ENCODE data around the gene SPDYE3. TPM values are rescaled to one million over a fixed set of nuclear protein-coding genes. Genes with fewer than 3 reads are reported as not detected.
"Not testable (repeated sequence)": the region's sequence is repeated elsewhere in the genome, so short reads cannot be mapped to it uniquely, and the experiment has no call there.

SPDYE3 gene
- total and polyA plus RNA-seq, 2 of the 13 experiments (the other 11 are each of a cell fraction or from before 2014, with no cell fraction given): not detected

DNA sequence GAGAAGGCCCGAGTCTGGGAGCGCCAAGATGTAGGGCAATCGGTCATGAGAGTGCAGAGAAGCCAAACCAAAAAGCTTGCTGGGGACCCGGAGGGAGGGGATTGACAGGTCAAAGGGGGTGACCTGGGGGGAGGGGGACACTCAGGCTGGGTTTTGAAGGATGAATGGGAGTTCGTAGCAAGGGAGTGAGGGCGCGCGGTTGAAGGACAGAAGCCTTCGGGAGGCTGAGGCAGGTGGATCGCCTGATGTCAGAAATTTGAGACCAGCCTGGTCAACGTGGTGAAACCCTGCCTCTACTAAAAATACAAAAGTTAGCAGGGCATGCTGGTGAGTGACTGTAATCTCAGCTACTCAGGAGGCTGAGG lies 35.0 kb upstream of the SPDYE3 start:
- POLR2A ChIA-PET: interaction anchor here (1.0 to 1.1 kb wide), 2 partner anchors 30 to 156 kb away, joined by 3 to 5 read pairs; partner anchors contain the start of gene ZCWPW1
- H3K9ac ChIP-seq (ENCODE audit: insufficient read depth, low read depth, low read length): peak overlapping the region; percentile 62
- H3K9me3 ChIP-seq (ENCODE audit: low read length); H2AFZ ChIP-seq (ENCODE audit: low read length); in situ Hi-C loops (cut with HindIII; ENCODE audit: extremely low pct_ligation_motif_present, low pct_unique_long_range_greater_than_20kb); intact Hi-C loops (cut with micrococcal nuclease; ENCODE audit: unreplicated experiment); H4K20me1 ChIP-seq (ENCODE audit: insufficient read depth, low read length); FAIRE-seq; H3K36me3 ChIP-seq (replicated peaks in 1 of 2; ENCODE audit: control insufficient read depth in 1 of 2, insufficient read depth in 2 of 2, low read length in 2 of 2); H3K27me3 ChIP-seq (ENCODE audit: control insufficient read depth in 1 of 2, insufficient read depth in 2 of 2, low read length in 2 of 2); BruUV-seq (replicated peaks); DNase-seq (ENCODE audit: low spot score); CTCF ChIA-PET (ENCODE audit: low intra/inter-chr PET ratio, low total read pairs); ATAC-seq: not testable (repeated sequence)
- peak overlapping the region; percentile 66 for H3K4me2 ChIP-seq (ENCODE audit: low read depth, low read length)
- peak overlapping the region; percentile 43 for H3K27ac ChIP-seq (ENCODE audit: extremely low read length, insufficient read depth, low read length)
- H3K4me1 ChIP-seq (ENCODE audit: insufficient read depth, low read length): peaks cover 36% of the 10 kb centered on the region
- TF ChIP-seq ZNF446 (CRISPR knock-in tag; IDR thresholded peaks at IDR 0.05) (peak; percentile 46; the same call in 1 of the 2 replicates), ZNF274 (CRISPR knock-in tag; IDR thresholded peaks at IDR 0.05) (0 out of 2 replicates have a peak, but pooled peaks have one; percentile 4), ZNF598 (CRISPR knock-in tag; IDR thresholded peaks at IDR 0.05; ENCODE audit: borderline replicate concordance) (0 out of 2 replicates have a peak, but pooled peaks have one; percentile 7)
- peaks cover 18% of the 10 kb centered on the region for H3K79me2 ChIP-seq (ENCODE audit: insufficient read depth, low read length)
- peak overlapping the region; percentile 62 to 80 (median 71); a peak in 4 of 6 replicates for H3K4me3 ChIP-seq (replicated peaks in 1 of 3; ENCODE audit: insufficient read depth in 1 of 3, low read depth in 2 of 3, low read length in 3 of 3)
- 52% methylated on average over 11 of the region's 11 CpGs for WGBS (ENCODE audit: low lambda C conversion rate)

DNA sequence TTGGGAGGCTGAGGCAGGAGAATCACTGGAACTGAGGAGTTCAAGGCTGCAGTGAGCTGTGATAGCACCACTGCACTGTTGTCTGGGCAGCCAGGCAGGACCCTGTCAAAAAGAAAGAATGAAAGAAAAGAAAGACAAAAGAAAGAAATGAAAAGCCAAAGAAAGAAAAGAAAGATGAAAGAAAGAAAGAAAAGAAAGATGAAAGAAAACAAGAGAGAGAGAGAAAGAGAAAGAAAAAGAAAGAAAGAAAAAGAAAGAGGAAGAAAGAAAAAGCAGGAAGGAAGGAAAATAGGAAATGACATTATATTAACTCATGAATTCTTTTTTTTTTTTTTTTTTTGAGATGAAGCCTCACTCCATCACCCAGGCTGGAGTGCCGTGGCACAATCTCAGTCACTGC lies 32.4 kb upstream of the SPDYE3 start:
- Histone ChIP-seq H3K36me3 (replicated peaks in 1 of 2; ENCODE audit: control insufficient read depth in 1 of 2, insufficient read depth in 2 of 2, low read length in 2 of 2) (no peaks in the 10 kb centered on the region), H3K9me3 (ENCODE audit: low read length) (no peaks in the 10 kb centered on the region), H2AFZ (ENCODE audit: low read length) (no peak overlapping the region), H3K9ac (ENCODE audit: insufficient read depth, low read depth, low read length) (no peak overlapping the region), H3K27ac (ENCODE audit: extremely low read length, insufficient read depth, low read length) (no peak overlapping the region), H3K27me3 (ENCODE audit: control insufficient read depth in 1 of 2, insufficient read depth in 2 of 2, low read length in 2 of 2) (no peaks in the 10 kb centered on the region), H3K4me2 (ENCODE audit: low read depth, low read length) (no peak overlapping the region), H4K20me1 (ENCODE audit: insufficient read depth, low read length) (no peaks in the 10 kb centered on the region), H3K79me2 (ENCODE audit: insufficient read depth, low read length) (no peaks in the 10 kb centered on the region), H3K4me1 (ENCODE audit: insufficient read depth, low read length) (peaks cover 10% of the 10 kb centered on the region), H3K4me3 (replicated peaks in 1 of 3; ENCODE audit: insufficient read depth in 1 of 3, low read depth in 2 of 3, low read length in 3 of 3) (no peak overlapping the region)
- CTCF ChIA-PET (ENCODE audit: low intra/inter-chr PET ratio, low total read pairs): no interaction called here
- TF ChIP-seq SCMH1 (CRISPR knock-in tag; IDR thresholded peaks at IDR 0.05; ENCODE audit: borderline replicate concordance) (no peak), ZNF274 (CRISPR knock-in tag; IDR thresholded peaks at IDR 0.05) (no peak)
- POLR2A ChIA-PET: no interaction called here
- intact Hi-C loops (cut with micrococcal nuclease; ENCODE audit: unreplicated experiment) (no loop called here), in situ Hi-C loops (cut with HindIII; ENCODE audit: extremely low pct_ligation_motif_present, low pct_unique_long_range_greater_than_20kb) (no loop called here)
- ATAC-seq (no peak), FAIRE-seq (no peak), DNase-seq (ENCODE audit: low spot score) (no peak)
- 89% methylated on average over 1 of the region's 1 CpG for WGBS (ENCODE audit: low lambda C conversion rate)
- no TSS peak for BruUV-seq (replicated peaks)

DNA sequence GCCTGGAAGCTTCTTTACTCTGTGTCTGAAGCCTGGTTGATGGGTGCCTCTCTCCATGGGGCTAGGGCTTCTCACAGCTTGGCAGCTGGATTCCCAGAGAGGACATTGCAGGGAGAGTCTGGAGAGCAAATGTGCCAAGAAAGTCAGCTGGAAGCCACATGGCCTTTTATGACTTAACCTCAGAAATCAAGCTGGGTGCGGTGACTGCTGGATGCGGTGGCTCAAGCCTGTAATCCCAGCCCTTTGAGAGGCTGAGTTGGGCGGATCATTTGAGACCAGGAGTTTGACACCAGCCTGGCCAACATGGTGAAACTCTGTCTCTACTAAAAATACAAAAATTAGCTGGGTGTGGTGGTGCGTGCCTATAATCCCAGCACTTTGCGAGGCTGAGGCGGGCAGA lies 31.4 kb upstream of the SPDYE3 start:
- H3K36me3 ChIP-seq (replicated peaks in 1 of 2; ENCODE audit: control insufficient read depth in 1 of 2, insufficient read depth in 2 of 2, low read length in 2 of 2); BruUV-seq (replicated peaks); H3K79me2 ChIP-seq (ENCODE audit: insufficient read depth, low read length); H3K4me1 ChIP-seq (ENCODE audit: insufficient read depth, low read length); H3K27ac ChIP-seq (ENCODE audit: extremely low read length, insufficient read depth, low read length); H2AFZ ChIP-seq (ENCODE audit: low read length); H4K20me1 ChIP-seq (ENCODE audit: insufficient read depth, low read length); POLR2A ChIA-PET; CTCF ChIA-PET (ENCODE audit: low intra/inter-chr PET ratio, low total read pairs); ATAC-seq; intact Hi-C loops (cut with micrococcal nuclease; ENCODE audit: unreplicated experiment); in situ Hi-C loops (cut with HindIII; ENCODE audit: extremely low pct_ligation_motif_present, low pct_unique_long_range_greater_than_20kb); H3K9ac ChIP-seq (ENCODE audit: insufficient read depth, low read depth, low read length); H3K27me3 ChIP-seq (ENCODE audit: control insufficient read depth in 1 of 2, insufficient read depth in 2 of 2, low read length in 2 of 2); DNase-seq (ENCODE audit: low spot score); H3K4me3 ChIP-seq (replicated peaks in 1 of 3; ENCODE audit: insufficient read depth in 1 of 3, low read depth in 2 of 3, low read length in 3 of 3); H3K9me3 ChIP-seq (ENCODE audit: low read length); H3K4me2 ChIP-seq (ENCODE audit: low read depth, low read length); FAIRE-seq: not testable (repeated sequence)
- 98% methylated on average over 6 of the region's 6 CpGs for WGBS (ENCODE audit: low lambda C conversion rate)

All from HepG2 (cell line).